ENCODE measurements around the gene ZBTB43.

- TF ChIP-seq CTCF (conservative IDR thresholded peaks at IDR 0.05; ENCODE audit: low read length): no peak
- no peak for TF ChIP-seq EZH2phosphoT487 (IDR thresholded peaks at IDR 0.05; ENCODE audit: borderline replicate concordance, low read depth, low read length)
These were observed 28.2 kb downstream of the ZBTB43 start for GRCh38 chr9:126833020-126833419.

Measured in OCI-LY7 (cell line).